ENCODE data around the gene NXN.
"Not testable (repeated sequence)": the region's sequence is repeated elsewhere in the genome, so short reads cannot be mapped to it uniquely, and the experiment has no call there.

NXN gene

GRCh38 chr17:951325-952132, 28.0 kb downstream of the NXN start:
- no peak for DNase-seq

DNA sequence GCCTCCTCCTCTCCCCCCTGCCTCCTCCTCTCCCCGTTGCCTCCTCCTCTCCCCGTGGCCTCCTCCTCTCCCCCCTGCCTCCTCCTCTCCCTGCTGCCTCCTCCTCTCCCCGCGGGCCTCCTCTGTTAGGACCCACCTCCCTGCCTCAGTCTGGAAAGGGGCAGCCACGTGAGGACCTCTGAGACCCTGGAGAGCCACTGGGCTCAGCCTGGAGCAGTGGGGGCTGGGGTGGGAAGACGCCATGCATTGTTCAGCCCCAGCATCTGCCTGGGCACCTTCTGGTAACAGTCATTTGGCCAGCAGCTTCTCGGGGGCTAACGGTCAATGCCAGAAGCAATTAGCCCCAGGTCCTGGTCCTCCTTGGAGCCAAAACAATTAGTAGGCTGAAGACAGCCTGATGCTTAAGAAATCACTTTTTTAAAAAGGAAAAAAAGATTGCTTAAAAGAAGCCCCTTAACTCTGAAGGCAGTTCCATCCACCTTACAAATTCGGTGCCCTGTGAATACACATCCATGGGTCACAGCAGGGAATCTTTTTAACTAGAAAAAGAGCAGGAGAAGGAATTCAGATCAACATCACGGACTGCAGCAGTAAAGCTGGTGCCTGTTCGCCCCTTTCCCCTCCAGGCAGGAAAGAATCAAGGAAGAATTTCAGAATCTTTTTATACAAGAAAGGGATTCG, 29.8 kb downstream of the NXN start:
- DNase-seq, result no peak

DNA sequence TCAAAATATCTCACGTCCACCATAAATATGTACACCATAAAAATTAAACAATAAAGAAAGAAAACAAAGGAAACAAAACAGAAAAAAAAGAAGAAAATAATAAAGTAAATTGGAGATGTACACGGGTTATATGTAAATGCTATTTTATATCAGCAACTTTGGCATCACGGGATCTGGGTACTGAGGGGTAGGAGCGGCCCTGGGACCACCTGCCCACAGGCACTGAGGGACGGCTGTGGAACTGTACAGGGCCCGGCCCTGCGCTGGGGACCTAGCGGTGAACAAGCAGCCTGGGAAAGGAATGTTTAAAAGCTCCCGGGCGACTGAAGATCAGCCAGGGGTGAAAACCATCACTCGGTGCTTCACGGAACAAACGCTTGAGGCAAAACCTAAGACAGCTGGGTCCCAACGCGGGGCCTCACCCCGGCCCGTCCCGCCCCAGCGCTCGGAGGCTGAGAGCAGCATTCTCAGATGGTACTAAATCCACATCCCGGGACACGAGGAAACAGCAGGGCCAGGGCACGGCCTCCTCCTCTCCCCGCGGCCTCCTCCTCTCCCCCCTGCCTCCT, 31.2 kb downstream of the NXN start:
- no peak for DNase-seq

DNA sequence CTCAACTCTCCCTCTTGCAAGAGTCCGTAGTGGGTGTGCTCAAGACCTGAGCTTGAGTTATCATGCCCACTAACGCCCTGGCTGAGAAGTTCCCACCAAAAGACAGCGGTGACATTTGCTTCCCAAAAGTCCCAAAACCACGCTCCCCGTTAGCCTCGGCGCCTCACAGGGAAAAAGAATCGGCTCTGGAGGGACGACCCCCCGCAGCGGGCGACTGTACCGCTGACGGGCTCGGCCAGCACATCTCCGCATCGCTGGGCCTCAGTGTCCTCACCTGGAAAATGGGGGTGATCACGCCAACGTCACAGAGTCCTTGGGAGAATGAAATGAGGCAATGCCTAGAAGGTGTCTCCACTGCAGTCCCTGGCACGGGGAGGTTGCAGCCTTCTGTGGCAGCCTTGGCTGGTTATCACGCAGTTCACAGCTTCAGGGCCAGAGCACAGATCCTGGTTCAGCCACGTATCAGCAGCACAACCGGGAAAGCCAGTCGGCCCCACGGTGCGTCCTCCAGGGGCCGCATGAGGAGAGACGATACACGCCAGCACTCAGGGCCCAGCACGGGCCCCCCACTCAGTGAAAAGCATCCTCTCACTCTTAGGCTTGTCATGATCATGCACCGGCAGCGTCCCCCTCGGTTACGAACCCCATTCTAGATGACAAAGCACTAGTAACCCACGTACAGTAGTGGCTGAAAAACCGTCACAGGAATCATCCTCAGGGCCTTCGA, 32.9 kb downstream of the NXN start:
- no peak for DNase-seq

DNA sequence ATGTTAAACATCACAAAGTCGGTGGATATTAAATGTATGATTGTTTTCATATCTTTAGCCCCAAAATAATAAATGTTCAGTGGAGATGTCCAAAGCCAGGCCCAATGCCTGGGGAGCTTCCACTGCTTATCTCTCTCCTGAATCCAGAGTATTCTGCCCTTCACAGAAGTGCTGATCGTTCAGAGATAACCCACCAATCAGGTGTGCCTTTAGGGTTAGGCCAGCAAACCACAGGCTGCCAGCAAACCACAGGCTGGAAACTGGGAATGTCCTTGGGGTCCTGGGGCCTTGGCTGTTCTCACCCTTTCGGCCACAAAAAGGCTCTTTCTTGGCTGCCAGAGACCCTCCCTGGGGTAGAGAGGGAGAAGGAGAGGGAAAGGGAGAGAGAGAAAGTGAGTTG, 33.9 kb downstream of the NXN start:
- no peak for DNase-seq

GRCh38 chr17:944266-944826, 35.2 kb downstream of the NXN start:
- no peak for DNase-seq

- no peak for DNase-seq
These were observed 44.1 kb downstream of the NXN start for GRCh38 chr17:935485-935884.

DNA sequence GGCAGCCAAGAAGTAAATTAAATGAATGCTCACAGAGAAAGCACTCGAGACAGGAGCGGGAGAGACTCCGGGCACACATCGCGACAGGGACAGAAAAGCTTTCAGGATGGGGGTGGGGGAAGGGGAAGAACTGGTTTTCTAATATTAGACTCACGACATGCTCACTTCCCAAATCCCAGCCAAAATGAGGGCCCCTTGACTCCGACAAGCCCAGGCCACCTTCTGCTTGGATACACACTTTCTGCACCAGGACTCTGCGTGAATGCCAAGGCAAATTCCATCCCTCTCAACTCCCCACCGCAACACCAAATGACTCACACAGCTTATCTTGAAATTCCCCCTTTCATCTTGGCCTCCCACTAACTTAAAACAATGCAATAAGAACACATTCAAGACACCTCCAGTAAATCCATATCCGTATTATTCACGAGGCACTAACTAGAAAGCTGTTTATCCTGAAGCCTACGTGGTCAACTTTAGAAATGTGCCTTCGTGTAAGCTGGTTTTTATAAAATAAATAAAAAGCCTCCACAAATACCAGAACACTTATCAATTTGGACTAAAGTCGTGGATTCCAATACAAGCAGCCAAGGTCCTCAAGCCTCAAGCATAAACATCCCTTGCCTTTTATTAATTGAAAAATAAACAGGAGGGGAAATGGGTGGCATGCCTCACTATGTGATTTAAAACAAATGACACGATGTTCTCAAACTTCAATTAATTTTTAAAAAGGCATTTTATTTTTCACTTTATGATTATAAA, 46.1 kb downstream of the NXN start:
- DNase-seq, result no peak

DNA sequence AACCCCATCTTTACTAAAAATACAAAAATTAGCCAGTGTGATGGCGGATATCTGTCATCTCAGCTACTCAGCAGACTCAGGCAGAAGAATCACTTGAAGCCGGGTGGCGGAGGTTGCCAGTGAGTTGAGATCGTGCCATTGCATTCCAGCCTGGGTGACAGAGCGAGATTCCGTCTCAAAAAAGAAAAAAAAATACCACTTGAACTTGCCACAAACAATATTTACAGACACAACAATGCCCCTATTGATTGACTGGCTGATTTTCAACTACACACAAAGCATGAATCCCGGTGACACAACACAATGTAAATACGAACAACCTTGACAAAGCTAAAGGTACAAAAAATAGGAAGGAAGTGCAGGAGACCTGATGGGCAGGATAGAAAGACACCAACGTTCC, 49.3 kb downstream of the NXN start:
- DNase-seq, result no peak

DNA sequence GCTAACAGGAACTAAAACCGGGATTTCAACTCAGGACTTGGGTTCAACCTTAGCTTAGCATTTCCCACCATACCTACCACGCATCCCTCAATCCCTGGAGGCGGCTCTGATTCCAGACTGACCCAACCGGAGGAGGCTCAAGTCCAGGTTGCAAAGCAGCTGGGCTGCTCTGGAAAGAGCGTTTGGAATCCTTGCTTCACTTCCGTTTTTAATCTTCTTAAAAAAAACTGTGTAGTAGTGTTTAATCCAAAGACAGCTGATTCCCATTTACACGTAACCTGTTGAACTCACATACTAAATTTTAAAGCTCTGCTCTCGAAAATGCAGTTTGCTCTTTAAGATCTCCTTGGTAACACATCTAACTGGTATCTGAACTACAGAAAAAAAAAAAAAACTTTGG, 50.0 kb downstream of the NXN start:
- no peak for DNase-seq

DNA sequence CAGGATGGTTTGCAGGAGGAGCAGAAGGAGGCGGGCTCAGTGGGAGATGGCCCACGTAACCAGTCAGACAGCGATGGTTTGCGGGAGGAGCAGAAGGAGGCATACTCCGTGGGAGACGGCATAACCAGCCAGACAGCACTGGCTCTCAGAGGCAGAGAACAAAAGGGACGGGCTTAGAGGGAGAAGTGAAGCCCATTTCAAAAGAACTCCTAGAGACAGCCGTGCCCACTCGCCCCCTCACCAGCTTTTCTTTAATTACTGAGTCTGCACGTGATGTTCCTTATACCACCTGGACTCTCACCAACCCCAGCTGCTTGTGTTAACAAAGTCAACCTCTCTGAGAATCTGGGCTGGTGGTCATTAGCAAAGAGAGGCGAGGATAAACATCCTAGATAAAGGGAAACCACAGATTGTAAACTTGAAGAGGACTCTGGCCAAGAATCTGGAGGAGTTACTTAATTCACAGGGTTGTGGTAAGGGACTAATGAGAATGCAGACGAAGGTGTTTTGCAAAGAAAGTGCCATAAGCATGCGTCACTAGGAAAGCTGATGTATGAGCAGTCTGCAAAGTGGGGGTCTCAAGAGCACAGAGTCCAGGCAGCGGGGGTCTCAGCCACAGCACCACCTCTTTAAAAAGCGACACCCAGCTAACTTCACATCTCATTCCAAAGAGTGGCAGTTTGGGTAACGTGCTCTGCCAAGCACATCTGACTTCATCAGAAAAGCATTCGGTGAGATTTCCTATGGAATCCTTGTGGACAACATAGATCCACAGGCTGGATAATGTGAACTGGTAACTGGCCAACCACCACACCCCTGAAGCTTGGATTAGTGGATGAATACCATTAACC, 51.7 kb downstream of the NXN start:
- no peak for DNase-seq

GRCh38 chr17:925817-926216, 53.8 kb downstream of the NXN start:
- DNase-seq, result no peak

GRCh38 chr17:924711-925475, 54.7 kb downstream of the NXN start:
- DNase-seq, result no peak

- not testable (repeated sequence) for DNase-seq
These were observed 55.3 kb downstream of the NXN start for GRCh38 chr17:924306-924705.

DNA sequence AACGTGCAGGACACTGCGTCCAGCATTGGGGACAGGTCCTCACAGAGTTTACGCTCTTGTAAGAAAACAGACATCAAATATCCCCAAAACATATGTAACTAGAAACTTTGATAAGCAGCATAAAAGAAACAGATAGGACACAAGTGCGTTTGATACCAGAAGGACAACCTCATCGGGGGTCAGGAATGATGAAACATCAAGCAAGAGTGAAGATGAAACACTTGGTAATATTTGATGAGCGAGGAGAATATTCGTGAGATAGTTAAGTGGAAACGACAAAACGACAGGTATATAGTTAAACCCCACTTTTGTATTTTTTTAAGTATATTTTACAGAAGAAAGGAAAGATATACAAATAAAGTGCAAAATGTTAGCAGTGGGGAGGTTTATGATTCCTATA, 55.9 kb downstream of the NXN start:
- DNase-seq, result no peak

- DNase-seq, result no peak
These were observed 58.4 kb downstream of the NXN start for GRCh38 chr17:921161-921560.

DNA sequence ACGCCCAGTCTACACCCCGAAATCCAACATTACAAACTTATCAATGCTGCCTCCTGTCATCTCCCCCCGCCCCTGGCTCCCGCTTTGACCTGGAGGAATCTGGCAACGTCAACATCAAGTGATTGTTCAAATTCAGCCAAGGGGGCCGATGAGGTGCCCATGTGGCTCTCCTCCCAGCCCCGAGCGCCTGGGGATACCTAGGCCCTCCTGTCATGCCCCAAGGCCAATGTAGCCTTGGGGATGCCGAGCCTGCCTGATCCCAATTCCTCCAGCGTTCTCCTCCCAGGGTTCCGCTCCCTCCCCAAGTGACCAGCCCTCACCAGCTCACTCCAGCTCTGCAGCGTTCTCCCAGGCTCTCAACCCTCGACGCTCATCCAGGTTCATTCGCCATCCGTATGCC, 59.4 kb downstream of the NXN start:
- no peak for DNase-seq

GRCh38 chr17:917941-918740, 61.4 kb downstream of the NXN start:
- DNase-seq, result no peak

DNA sequence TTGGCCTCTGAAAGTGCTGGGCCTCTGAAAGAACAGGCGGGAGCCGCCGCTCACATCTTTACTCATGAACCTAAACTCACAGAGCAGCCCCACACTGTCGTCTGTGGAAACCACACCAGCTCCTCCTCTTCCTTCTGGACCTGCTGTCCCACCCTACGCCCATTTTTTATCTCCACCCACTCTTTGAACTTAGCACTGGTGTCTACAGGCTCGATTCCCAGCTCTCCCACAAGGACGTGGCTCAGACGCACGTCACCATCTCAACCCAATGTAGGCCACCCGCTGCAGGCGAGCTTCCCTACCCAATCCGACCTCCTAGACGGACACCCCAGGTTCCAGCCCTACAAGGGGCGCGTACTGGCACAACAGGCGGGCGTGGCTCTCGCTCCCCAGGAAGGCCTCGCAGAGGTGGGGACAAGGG, 62.2 kb downstream of the NXN start:
- DNase-seq, result no peak

GRCh38 chr17:916315-916714, 63.3 kb downstream of the NXN start:
- no peak for DNase-seq
